GM19463 (cell line): ENCODE results near the gene E2F7.

Source experiments
- ATAC-seq: cut with Tn5 transposase; IDR thresholded peaks from one replicate; pipeline ENCODE4 v1.9.1; 2021; ENCODE audit warnings: mild to moderate bottlenecking, moderate library complexity; ENCODE audit not compliant: unreplicated experiment

E2F7 gene

GRCh38 chr12:77070382-77070781 lies 5.0 kb upstream of the E2F7 start:
- ATAC-seq: peak; percentile 63

DNA sequence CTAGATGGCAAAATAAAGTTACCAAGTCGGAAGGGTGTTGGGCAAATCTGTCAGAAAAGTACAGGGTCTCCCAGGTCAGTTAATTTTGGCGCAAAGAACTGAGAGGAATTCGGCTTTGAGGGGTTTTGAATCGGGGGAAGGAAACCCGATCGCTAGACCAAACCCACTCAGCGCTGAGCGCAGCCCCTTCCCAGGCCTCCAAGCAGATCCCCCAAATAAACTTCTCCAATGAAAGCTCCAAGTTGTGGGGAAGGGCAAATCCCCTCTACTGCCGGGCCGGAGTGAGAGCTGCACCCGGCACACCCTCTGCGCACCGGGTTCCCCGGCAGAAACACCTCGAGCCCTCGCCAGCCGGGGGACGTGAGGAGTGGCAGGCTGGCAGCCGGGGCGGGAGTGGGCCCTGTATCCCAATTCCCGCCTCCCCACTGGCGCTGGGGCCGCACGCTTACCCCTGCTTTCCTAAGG lies 441 bp downstream of the E2F7 start:
- ATAC-seq: peak; percentile 4

GRCh38 chr12:77062846-77063461 lies 2.4 kb downstream of the E2F7 start:
- peak; percentile 24 for ATAC-seq

DNA sequence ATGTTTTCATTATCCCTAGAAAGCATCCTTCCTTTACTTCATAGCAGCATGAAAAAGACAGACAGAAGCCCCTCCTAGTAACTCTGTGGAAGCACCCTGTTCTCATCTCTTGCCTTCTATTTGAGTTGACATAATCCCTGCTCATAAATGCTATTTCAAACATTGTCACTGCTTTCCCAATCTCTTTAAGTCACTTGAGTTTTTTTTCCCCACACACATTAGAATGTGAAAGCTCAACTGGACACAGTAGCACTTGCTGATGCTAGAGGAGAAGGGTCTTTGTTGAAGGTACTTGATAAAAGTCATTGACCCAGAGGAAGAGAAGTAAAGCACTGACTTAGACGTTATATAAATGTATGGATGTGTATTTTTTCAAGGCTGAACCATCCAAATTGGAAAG lies 3.0 kb downstream of the E2F7 start:
- no peak for ATAC-seq

GRCh38 chr12:77060883-77061240 lies 4.5 kb downstream of the E2F7 start:
- ATAC-seq: peak; percentile 8

DNA sequence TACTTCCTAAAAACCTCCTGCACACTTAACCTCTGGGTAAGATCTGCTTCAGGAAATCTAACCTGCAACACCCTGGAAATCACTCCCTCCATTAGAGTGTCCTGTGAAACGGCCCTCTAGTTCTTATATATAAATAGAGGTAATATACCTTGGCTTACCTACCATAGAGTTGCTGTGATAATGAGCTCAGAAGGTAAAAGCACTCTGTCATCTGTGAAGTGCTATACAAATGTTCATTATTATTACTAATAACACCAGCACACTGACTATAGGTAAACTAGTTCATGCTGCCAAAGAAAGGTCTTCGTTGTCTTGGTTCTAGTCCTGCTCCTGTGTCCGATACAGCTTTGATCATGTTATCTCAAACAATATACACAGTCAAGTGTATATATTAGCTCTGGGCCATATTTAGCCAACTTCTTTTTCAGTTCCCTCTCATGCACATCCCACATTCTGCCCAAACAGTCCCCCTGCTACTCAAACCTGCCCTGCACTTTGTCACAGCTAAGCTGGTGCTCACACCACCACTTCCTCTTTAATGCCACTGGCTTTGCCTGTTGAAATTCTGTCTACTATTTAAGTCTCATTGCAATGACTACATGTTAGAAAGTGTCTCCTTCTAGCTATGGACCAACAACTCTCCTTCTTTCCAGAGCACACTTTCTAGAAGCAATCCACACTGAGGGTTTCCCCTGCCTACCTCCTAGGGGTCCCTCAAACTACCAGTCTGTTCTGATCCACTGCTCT lies 5.1 kb downstream of the E2F7 start:
- ATAC-seq: peak; percentile 68

DNA sequence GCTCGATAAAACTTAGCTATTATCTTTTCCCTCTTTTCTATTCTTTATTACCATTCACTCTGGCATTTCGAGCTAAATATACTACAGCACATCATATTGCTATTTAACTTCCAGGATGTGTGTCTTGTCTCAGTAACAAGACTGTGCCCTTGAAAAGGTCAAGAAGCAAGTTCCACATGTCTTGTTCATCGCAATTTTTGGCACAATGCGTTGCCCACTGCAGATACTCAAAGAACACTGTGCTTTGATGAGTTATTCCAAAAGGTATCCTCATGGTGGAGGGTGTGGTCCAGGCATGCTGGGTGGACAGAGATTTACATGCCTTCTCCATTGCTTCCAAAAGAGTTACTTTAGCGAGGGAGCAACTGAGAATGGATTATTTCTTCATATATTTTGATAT lies 6.6 kb downstream of the E2F7 start:
- ATAC-seq: no peak

GRCh38 chr12:77054851-77055250 lies 10.5 kb downstream of the E2F7 start:
- no peak for ATAC-seq

GRCh38 chr12:77053259-77053658 lies 12.1 kb downstream of the E2F7 start:
- no peak for ATAC-seq

DNA sequence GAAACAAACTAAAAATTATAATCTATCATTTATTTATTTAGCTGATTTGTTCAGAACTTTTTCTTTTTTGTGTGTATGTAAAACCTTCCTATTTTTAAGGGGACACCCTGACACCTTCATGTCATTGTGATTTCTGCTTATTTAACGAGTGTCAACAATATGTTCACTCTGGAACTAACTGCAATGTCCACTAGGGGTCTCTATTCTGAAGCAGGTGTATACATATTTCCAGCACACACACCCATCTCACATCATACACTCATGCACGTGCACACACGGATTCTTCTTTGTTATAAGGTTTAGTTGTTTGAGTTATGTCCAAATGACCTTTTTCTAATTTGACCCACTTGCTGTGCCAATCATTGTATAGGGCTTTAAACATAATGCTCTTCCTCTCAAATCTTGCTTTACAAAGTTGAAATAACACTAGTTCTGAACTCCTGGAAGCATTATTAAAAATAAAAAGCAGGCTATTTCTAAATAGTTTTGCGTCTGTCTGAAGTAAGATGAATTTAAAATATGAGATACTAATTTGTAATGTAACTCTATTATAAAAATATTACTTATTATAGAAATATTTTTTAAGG lies 15.5 kb downstream of the E2F7 start:
- peak; percentile 97 for ATAC-seq

- no peak for ATAC-seq
Measured at GRCh38 chr12:77047341-77048109, 17.8 kb downstream of the E2F7 start.

GRCh38 chr12:77046468-77046867 lies 18.9 kb downstream of the E2F7 start:
- no peak for ATAC-seq

GRCh38 chr12:77045183-77045582 lies 20.2 kb downstream of the E2F7 start:
- ATAC-seq: no peak

GRCh38 chr12:77044721-77045120 lies 20.6 kb downstream of the E2F7 start:
- no peak for ATAC-seq

DNA sequence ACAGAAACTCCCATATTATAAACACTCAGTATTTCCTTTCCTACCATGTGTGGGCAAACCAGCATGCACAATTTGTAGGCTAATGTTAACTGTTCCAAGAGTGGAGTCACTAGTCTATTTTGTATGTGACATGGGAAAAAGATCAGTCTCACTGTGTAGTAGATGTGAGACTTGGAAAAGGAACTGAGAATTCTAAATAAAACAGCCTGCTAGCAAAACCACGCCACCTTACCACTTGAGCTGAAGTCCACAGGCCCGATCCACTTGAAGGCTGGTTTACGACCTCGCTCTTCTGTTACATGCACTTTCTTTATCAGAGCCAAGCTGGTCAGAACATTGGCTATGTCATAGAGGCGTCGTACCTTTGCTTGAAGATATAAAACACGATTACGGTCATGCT lies 22.5 kb downstream of the E2F7 start:
- peak; percentile 49 for ATAC-seq

- ATAC-seq: no peak
Measured at GRCh38 chr12:77040231-77040630, 25.1 kb downstream of the E2F7 start.

GRCh38 chr12:77035226-77035625 lies 30.1 kb downstream of the E2F7 start:
- ATAC-seq: no peak

DNA sequence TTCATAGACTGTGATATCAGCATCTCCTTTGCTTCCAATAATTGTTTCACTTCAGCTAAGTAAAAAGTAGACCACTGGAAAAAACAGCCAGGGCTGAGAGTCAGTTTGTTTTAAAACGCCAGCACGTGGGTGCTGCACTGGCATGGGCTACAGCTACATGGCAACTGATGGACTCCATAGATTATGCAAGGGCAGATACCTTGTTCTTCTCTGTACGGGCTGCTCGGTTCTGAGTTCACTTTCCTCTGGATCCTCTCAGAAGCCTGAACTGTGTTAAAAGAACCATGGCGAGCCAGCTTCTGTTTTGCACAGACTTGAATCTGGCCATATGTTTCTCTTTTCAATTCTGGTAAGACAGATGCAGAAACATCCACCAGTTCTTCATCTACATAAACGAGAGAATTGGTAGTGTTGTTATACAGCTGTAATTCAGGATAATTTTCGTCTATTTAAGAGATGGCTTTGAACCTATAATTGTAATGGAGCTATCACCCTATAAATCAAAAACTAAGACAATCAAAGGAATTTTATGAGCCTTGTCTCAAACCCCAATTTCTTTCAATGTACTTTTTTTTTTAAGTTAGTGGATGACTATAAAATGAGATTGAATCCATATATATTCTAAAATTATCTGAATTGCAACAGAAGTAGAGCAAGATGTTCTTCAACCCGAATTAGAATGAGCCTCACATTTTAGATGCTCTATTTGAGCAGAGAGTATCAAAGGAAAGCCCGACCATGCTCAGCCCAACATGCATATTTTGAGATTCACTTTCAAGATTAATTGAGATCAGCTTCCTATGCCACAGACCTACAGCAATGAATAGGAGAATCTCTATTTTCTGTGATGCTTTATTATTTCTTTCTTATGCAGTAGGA lies 31.5 kb downstream of the E2F7 start:
- ATAC-seq: no peak

- no peak for ATAC-seq
Measured at GRCh38 chr12:77032406-77032805, 33.0 kb downstream of the E2F7 start.

DNA sequence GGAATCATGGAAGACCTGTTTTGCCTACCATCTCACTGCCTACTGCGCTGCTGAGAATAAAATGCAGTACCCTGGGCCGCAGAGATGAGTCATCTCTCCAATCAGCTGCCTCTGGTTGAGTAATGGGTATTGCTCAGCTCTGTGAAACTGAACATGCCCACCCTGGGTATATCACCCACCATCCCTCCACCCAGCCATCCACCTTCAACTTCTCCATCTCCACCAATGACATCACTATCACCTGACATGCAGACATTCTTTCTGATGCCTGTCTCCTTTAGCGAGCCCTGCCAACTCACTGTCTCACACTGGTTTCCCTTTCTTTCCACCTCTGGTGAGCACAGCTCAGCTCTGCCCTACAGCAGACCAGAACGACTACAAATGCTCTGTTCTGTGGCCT lies 33.6 kb downstream of the E2F7 start:
- no peak for ATAC-seq
